ENCODE data around the gene SMCO1. TPM values are rescaled to one million over a fixed set of nuclear protein-coding genes. Genes with fewer than 3 reads are reported as not detected.
"Not testable (repeated sequence)": the region's sequence is repeated elsewhere in the genome, so short reads cannot be mapped to it uniquely, and the experiment has no call there.

Gene SMCO1
- total RNA-seq, 1 donor from 2014 or later: not detected

DNA sequence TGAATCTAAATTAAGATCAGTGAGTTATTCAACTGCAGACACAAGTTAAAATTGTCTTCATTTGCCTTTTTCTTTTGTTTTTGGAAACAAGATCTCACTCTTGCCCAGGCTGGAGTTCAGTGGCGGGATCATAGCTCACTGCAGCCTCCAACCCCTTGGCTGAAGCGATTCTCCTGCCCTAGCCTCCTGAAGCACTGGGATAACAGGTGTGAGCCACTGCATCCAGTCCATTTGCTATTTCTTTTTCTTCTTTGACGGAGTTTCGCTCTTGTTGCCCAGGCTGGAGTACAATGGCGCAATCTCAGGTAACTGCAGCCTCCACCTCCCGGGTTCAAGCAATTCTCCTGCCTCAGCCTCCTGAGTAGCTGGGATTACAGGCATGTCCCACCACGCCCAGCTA is 21.9 kb downstream of the SMCO1 start:
- DNase-seq (ENCODE audit: low read depth, low spot score): no peak

DNA sequence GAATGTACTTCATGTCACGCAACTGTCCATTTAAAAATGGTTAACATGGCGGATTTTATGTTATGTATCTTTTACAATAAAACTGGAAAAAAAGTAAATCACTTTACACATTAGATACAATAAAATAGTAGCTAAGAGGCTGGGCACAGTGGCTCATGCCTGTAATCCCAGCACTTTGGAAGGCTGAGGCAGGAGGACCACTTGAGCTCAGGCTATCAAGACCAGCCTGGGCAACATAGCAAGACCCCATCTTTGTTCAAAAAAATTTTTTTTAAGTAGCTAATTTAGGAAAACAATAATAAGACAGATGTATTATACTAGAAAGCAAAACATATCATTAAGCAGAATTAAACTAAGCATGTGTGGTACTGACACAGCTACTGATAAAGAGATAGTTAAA is 23.1 kb downstream of the SMCO1 start:
- no peak for DNase-seq (ENCODE audit: low read depth, low spot score)

- DNase-seq (ENCODE audit: low read depth, low spot score): no peak
Measured at GRCh38 chr3:196489747-196490146, 25.4 kb downstream of the SMCO1 start.

GRCh38 chr3:196486263-196486662 is 28.9 kb downstream of the SMCO1 start:
- DNase-seq (ENCODE audit: low read depth, low spot score): no peak

DNA sequence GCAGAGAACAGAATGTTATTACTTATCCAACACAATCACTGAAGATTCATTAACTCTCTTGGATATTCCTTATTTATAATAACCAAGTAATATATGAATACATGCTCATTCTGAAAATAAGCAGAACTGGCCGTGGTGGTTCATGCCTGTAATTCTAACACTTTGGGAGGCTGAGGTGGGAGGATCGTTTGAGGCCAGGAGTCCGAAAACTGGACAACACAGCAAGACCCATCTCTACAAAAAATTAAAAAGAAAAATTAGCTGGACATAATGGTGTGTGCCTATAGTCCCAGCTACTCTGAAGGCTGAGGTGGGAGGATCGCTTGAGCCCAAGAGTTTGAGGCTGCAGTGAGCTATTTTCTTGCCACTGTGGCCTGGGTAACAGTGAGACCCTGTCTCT is 37.5 kb downstream of the SMCO1 start:
- no peak for DNase-seq (ENCODE audit: low read depth, low spot score)

- DNase-seq (ENCODE audit: low read depth, low spot score): no peak
Measured at GRCh38 chr3:196472286-196472685, 42.9 kb downstream of the SMCO1 start.

- no peak for DNase-seq (ENCODE audit: low read depth, low spot score)
Measured at GRCh38 chr3:196471551-196471950, 43.6 kb downstream of the SMCO1 start.

DNA sequence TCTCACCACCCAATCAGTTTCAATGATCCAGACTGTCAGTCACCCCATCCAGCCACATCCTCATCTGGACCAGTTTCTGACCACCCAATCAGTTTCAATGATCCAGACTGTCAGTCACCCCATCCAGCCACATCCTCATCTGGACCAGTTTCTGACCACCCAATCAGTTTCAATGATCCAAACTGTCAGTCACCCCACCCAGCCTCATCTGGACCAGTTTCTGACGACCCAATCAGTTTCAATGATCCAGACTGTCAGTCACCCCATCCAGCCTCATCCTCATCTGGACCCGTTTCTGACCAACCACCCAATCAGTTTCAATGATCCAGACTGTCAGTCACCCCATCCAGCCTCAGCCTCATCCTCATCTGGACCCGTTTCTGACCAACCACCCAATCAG is 45.0 kb downstream of the SMCO1 start:
- DNase-seq (ENCODE audit: low read depth, low spot score): not testable (repeated sequence)

DNA sequence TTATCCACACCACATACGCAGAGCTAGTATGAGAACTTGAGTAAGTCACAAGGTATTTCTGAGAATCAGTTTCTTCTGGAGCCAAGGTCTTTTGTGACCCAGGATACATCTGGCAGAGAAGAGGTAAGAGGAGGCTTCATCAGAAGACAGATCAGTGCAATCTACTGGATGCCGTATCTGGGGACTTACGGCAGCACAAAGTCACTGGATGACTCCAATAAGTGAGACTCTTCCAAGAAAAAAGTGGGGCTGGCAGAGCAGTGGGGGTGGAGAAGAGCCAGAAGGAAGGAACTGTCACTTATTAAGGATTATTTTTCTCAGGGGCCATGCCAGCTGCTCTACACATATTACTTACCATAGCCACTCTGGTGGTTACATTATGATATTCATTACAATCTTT is 51.3 kb downstream of the SMCO1 start:
- DNase-seq (ENCODE audit: low read depth, low spot score): no peak

DNA sequence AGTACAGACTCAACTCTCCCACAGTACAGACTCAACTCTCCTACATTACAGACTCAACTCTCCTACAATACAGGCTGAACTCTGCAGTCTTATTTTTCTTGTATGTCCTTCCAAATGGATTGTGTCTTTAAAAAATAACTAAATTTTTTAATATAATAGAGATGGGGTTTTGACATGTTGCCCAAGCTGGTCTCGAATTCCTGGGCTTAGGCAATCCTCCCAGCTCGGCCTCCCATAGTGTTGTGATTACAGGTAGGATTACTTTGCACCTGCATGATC is 51.7 kb downstream of the SMCO1 start:
- DNase-seq (ENCODE audit: low read depth, low spot score): no peak

DNA sequence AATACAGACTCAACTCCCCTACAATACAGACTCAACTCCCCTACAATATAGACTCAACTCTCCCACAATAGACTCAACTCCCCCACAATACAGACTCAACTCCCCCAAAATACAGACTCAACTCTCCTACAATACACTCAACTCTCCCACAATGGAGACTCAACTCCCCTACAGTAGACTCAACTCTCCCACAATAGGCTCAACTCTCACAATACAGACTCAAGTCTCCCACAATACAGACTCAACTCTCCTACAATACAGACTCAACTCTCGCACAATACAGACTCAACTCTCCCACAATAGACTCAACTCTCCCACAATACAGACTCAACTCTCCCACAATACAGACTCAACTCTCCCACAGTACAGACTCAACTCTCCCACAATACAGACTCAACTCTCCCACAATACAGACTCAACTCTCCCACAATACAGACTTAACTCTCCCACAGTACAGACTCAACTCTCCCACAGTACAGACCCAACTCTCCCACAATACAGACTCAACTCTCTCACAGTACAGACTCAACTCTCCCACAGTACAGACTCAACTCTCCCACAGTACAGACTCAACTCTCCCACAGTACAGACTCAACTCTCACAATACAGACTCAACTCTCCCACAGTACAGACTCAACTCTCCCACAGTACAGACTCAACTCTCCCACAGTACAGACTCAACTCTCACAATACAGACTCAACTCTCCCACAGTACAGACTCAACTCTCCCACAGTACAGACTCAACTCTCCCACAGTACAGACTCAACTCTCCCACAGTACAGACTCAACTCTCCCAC is 52.3 kb downstream of the SMCO1 start:
- DNase-seq (ENCODE audit: low read depth, low spot score): not testable (repeated sequence)

DNA sequence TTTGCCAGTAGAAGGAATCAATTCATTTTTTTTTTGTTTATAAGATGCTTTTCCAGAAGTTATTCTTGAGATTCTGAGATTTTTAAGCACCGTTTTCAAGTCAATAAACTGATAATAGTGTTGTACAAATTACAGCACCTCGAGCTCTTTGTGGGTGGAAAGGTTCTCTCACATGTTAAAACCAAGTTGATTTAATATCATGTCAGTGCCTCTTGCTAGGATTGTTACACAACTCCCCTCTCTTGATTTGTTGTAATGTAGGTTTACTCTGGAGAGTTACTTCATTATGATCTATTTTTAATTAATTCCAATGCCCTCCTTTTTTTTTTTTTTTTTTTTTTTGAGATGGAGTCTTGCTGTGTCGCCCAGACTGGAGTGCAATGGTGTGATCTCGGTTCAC is 57.1 kb downstream of the SMCO1 start:
- DNase-seq (ENCODE audit: low read depth, low spot score): no peak

DNA sequence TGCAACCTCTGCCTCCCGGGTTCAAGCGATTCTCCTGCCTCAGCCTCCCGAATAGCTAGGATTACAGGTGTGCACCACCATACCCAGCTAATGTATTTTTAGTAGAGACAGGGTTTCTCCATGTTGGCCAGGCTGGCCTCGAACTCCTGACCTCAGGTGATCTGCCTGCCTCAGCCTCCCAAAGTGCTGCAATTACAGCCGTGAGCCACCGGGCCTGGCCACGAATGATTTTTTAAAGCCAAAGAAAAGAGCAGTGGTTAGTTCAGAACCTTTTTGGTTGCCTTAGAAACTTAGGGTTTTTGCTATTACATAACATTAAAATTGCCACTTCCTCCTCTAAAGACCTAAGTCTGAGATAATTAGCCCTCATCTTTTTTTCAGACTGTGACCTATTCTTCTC is 57.7 kb downstream of the SMCO1 start:
- not testable (repeated sequence) for DNase-seq (ENCODE audit: low read depth, low spot score)

Other genes with a start within 250 kb of the SMCO1 start
- 82.4 and 89.4 TPM in 2 replicates for gene PCYT1A, start 227.6 kb downstream of the SMCO1 start, total RNA-seq
- gene DYNLT2B, start 197.1 kb downstream of the SMCO1 start, total RNA-seq: 11.5 and 12.3 TPM in 2 replicates
- gene TM4SF19, start 177.0 kb downstream of the SMCO1 start, total RNA-seq: not detected in 2 replicates
- 18.7 and 21.9 TPM in 2 replicates for gene UBXN7, start 82.9 kb downstream of the SMCO1 start, total RNA-seq
- gene RNF168, start 11.6 kb downstream of the SMCO1 start, total RNA-seq: 26.4 and 32.4 TPM in 2 replicates
- 8.7 and 12.3 TPM in 2 replicates for gene WDR53, start 53.2 kb upstream of the SMCO1 start, total RNA-seq
- 14.4 and 22.7 TPM in 2 replicates for gene FBXO45, start 53.3 kb upstream of the SMCO1 start, total RNA-seq
- 2.0 and 4.8 TPM in 2 replicates for gene NRROS, start 124.3 kb upstream of the SMCO1 start, total RNA-seq
- 1.4 and 2.3 TPM in 2 replicates for gene CEP19, start 196.9 kb upstream of the SMCO1 start, total RNA-seq
- 17.1 and 17.4 TPM in 2 replicates for gene PIGX, start 197.0 kb upstream of the SMCO1 start, total RNA-seq
- 47.8 and 70.9 TPM in 2 replicates for gene PAK2, start 224.5 kb upstream of the SMCO1 start, total RNA-seq